Ascending aorta (tissue), 2 donors: Measurements from ENCODE around the gene DDX46. TPM values are rescaled to one million over a fixed set of nuclear protein-coding genes. Genes with fewer than 3 reads are reported as not detected.

Source experiments
- DNase-seq, 2 donors: peaks; one replicate each; pipeline ENCODE4 v3.0.0-alpha.2; 2019; ENCODE audit warnings: low spot score in 2 of 2
- H3K27ac ChIP-seq, 2 donors: fragments of 200-600 bp; sonication (generic); one replicate each; pipeline ENCODE4 v1.5.1; 2016 to 2017; ENCODE audit warnings: mild to moderate bottlenecking in 1 of 2
- H3K27me3 ChIP-seq: fragments of 200-600 bp; sonication (generic); one replicate; pipeline ENCODE4 v1.5.1; 2017
- H3K36me3 ChIP-seq, 2 donors: fragments of 200-600 bp; sonication (generic); one replicate each; pipeline ENCODE4 v1.5.1; 2016
- H3K4me1 ChIP-seq, 2 donors: fragments of 200-600 bp; sonication (generic); one replicate each; pipeline ENCODE4 v1.5.1; 2016 to 2017; ENCODE audit warnings: mild to moderate bottlenecking in 1 of 2
- H3K4me3 ChIP-seq, 2 donors: fragments of 200-600 bp; sonication (generic); one replicate each; pipeline ENCODE4 v1.5.1; 2016 to 2017; ENCODE audit warnings: mild to moderate bottlenecking in 1 of 2
- H3K9me3 ChIP-seq, 2 donors: fragments of 200-600 bp; sonication (generic); one replicate each; pipeline ENCODE4 v1.5.1; 2016
- intact Hi-C: fragments of 100-400 bp; cut with DNase I; formaldehyde crosslinking; loops from one replicate; pipeline ENCODE4 v1.15.1; 2023
- total RNA-seq: library from RNA; depleted of rRNA; stranded (reverse); fragments of >200 nt; gene quantifications from one replicate; pipeline ENCODE4 v1.1.0, GENCODE V29; 2016
- TF ChIP-seq, protein P1 (sequence below), 3 experiments: fragments of 200-600 bp in 2 of 3; fragments of 450-650 bp in 1 of 3; sonication (generic) in 2 of 3; IDR thresholded peaks; one replicate each; pipeline ENCODE4 v1.5.1; 2016 to 2019; ENCODE audit warnings: antibody characterized with exemption in 3 of 3, mild to moderate bottlenecking in 1 of 3, moderate library complexity in 1 of 3

The DDX46 gene
- total RNA-seq, 1 donor from 2014 or later = 84.1 TPM

DNA sequence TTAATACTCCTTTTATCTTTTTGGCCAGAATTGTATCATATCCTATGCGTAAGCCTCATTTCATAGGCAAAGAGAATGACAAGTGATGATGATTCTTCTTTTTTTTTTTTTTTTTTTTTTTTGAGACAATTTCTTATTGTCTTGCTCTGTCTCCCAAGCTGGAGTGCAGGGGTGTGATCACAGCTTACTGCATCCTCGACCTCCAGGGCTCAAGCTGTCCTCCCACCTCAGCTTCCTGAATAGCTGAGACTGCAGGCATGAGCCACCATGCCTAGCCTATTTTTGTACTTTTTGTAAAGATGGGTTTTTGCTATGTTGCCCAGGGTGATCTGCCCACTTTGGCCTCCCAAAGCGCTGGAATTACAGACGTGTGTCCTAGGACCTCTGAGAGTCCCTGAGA lies 45.2 kb downstream of the DDX46 start:
- Histone ChIP-seq H3K36me3 (peaks cover 17 to 47% of the 10 kb centered on the region in 2 donors), H3K9me3 (no peaks in the 10 kb centered on the region), H3K27ac (no peak overlapping the region), H3K4me1 (no peaks in the 10 kb centered on the region), H3K4me3 (no peak overlapping the region), H3K27me3 (no peaks in the 10 kb centered on the region)
- intact Hi-C loops = no loop called here
- no peak for DNase-seq
- TF ChIP-seq, protein P1, sequence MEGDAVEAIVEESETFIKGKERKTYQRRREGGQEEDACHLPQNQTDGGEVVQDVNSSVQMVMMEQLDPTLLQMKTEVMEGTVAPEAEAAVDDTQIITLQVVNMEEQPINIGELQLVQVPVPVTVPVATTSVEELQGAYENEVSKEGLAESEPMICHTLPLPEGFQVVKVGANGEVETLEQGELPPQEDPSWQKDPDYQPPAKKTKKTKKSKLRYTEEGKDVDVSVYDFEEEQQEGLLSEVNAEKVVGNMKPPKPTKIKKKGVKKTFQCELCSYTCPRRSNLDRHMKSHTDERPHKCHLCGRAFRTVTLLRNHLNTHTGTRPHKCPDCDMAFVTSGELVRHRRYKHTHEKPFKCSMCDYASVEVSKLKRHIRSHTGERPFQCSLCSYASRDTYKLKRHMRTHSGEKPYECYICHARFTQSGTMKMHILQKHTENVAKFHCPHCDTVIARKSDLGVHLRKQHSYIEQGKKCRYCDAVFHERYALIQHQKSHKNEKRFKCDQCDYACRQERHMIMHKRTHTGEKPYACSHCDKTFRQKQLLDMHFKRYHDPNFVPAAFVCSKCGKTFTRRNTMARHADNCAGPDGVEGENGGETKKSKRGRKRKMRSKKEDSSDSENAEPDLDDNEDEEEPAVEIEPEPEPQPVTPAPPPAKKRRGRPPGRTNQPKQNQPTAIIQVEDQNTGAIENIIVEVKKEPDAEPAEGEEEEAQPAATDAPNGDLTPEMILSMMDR (IDR thresholded peaks at IDR 0.05) = no peak

DNA sequence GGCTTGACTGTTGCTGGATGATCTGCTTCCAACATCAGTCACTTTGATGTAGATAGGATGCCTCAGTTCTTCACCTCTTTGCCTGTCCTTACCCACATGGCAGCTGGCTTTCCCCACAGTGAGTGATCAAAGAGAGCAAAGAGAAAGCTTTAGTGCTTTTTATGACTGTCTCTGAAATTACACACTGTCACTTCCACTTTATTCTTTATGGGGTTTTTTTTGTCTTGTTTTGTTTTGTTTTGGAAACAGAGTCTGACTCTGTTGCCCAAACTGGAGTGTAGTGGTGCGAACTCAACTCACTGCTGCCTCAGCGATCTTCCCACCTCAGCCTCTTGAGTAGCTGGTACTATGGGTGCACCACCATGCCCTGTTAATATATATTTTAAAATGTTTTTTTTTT lies 54.8 kb downstream of the DDX46 start:
- no peak overlapping the region for H3K27ac ChIP-seq
- TF ChIP-seq, protein P1 (IDR thresholded peaks at IDR 0.05) = no peak
- H3K4me3 ChIP-seq = no peak overlapping the region
- intact Hi-C loops = no loop called here
- H3K4me1 ChIP-seq = no peaks in the 10 kb centered on the region
- no peaks in the 10 kb centered on the region for H3K27me3 ChIP-seq
- peaks cover 39 to 73% of the 10 kb centered on the region in 2 donors for H3K36me3 ChIP-seq
- no peak for DNase-seq
- no peaks in the 10 kb centered on the region for H3K9me3 ChIP-seq

DNA sequence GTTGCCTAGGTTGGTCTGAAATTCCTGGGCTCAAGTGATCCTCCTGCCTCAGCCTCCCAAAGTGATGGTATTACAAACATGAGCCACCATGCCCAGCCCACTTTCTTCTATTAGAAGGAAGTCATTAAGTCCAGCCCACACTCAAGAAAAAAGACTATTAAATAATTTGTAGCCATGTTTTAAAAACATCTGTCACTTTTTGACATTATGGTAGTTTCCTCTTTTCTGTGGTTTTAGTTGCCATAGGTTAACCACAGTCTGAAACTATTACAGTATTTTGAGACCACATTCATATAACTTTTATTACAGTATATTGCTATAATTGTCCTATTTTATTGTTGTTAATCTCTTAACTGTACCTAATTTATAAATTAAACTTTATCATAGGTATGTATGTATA lies 55.2 kb downstream of the DDX46 start:
- Histone ChIP-seq H3K4me1 (no peaks in the 10 kb centered on the region), H3K9me3 (no peaks in the 10 kb centered on the region), H3K36me3 (peaks cover 40 to 73% of the 10 kb centered on the region in 2 donors), H3K27me3 (no peaks in the 10 kb centered on the region), H3K27ac (no peak overlapping the region), H3K4me3 (no peak overlapping the region)
- intact Hi-C loops = no loop called here
- TF ChIP-seq, protein P1 (IDR thresholded peaks at IDR 0.05) = no peak
- no peak for DNase-seq

DNA sequence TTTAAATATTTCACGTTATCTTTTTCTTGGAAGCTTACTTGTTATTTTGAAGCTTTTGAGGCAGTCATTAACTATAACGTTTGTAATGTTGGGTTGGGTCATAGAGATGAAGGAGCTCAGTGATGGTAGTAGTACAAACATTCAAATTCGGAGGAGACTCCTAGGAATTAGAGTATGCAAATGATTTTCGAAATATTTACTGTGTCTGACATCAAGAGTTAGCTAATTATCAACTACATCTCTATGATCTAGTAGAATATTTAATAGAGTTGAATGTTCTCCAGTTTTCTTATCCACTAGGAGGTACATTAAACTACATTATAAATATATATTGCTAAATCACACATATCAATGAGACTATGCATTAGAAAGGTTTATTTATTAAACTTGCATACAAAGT lies 58.4 kb downstream of the DDX46 start:
- intact Hi-C loops = no loop called here
- no peaks in the 10 kb centered on the region for H3K9me3 ChIP-seq
- H3K27ac ChIP-seq = no peak overlapping the region
- TF ChIP-seq, protein P1 (IDR thresholded peaks at IDR 0.05) = no peak
- no peaks in the 10 kb centered on the region for H3K27me3 ChIP-seq
- peaks cover 50 to 82% of the 10 kb centered on the region in 2 donors for H3K36me3 ChIP-seq
- no peak for DNase-seq
- no peak overlapping the region for H3K4me3 ChIP-seq
- H3K4me1 ChIP-seq = no peaks in the 10 kb centered on the region

DNA sequence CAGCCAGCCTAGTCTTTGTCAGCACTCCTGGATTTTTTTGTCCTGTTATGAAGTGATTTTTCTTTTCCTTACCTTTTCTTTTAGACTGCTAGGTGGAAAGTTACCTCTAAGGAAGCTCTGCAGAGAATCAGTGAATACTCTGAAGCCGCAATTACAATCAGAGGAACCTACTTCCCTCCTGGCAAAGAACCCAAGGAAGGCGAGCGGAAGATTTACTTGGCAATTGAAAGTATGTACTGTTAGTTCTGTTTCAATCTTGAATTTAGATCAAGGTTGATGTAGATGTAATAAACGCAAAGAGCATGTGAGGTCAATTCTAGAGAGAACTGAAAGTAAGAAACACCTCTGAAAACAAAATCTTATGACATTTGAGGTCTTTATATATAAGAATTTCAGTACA lies 60.2 kb downstream of the DDX46 start:
- Histone ChIP-seq H3K27me3 (no peaks in the 10 kb centered on the region), H3K4me1 (no peaks in the 10 kb centered on the region), H3K27ac (no peak overlapping the region), H3K4me3 (no peak overlapping the region), H3K9me3 (no peaks in the 10 kb centered on the region), H3K36me3 (peaks cover 39 to 82% of the 10 kb centered on the region in 2 donors)
- DNase-seq = no peak
- intact Hi-C loops = no loop called here
- TF ChIP-seq, protein P1 (IDR thresholded peaks at IDR 0.05) = no peak

DNA sequence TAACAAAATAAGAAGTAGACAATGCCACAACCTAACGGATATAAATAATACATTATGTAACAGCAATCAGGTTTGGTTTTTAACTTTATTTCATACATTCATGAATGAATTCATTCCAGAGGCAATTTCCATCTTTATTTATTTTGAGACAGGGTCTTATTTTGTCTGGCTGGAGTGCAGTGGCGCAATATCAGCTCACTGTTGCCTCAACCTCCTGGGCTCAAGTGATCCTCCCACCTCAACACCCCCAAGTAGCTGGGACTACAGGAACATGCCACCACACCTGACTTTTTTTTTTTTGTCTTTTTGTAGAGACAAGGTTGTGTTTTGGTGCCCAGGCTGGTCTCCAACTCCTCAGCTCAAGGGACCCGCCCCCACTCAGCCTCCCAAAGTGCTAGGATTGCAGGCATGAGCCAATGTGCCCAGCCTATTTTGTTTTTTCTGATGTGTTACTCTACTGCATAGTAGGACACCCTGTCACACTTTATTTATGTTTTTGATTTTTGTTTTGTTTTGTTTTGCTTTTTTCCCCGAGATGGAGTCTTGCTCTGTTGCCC lies 60.9 kb downstream of the DDX46 start:
- no peak overlapping the region for H3K27ac ChIP-seq
- intact Hi-C loops = no loop called here
- no peak for DNase-seq

More for the DNA sequence above, 60.9 kb downstream of the DDX46 start:
- no peaks in the 10 kb centered on the region for H3K4me1 ChIP-seq
- no peaks in the 10 kb centered on the region for H3K9me3 ChIP-seq
- no peaks in the 10 kb centered on the region for H3K27me3 ChIP-seq
- TF ChIP-seq, protein P1 (IDR thresholded peaks at IDR 0.05) = no peak
- peaks cover 38 to 82% of the 10 kb centered on the region in 2 donors for H3K36me3 ChIP-seq
- H3K4me3 ChIP-seq = no peak overlapping the region
